Measurements from ENCODE around the gene COMT.

COMT gene

GRCh38 chr22:20011123-20011992 lies 69.8 kb downstream of the COMT start:
- no peak for DNase-seq (ENCODE audit: low read depth in 2 of 2)

DNA sequence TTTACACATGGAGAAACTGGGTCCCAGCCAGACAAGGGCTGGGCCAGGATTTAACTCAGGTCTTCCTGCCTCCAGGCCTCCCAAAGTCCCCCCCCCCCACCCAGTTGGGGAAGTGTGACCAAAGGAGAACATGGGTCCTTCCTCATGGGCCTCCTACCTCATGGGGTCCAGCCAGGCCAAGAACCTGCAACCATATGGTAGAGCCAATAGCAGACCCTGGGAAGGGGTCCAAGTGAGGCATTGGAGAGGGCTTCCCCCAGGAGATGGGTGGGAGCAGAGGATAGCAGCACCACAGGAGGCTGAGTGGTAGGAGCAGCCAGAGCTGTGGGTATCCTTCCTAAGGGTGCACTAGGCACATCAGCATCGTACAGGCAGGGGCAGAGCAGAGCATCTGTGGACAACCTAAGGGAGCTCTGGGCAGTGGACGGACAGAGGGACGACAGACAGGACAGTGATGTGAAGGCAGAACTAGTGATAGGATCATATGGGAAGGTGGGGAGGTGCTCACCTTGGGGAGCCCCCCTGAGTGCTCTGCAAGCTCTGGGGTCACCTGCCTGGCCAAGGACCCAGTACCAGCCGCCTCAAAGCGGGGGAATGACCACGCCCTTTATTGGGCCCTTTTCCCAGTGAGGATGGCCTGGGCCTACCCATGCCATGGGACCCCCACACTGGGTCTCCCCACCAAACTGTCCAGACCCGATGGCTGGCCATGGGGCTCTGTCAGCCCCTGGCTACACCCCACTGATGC lies 70.6 kb downstream of the COMT start:
- no peak for DNase-seq (ENCODE audit: low read depth in 2 of 2)

- no peak for DNase-seq (ENCODE audit: low read depth in 2 of 2)
These were observed 71.3 kb downstream of the COMT start for GRCh38 chr22:20012741-20013331.

GRCh38 chr22:20013382-20013871 lies 71.9 kb downstream of the COMT start:
- no peak for DNase-seq (ENCODE audit: low read depth in 2 of 2)

- no peak for DNase-seq (ENCODE audit: low read depth in 2 of 2)
These were observed 73.1 kb downstream of the COMT start for GRCh38 chr22:20014526-20015186.

GRCh38 chr22:20015187-20015625 lies 73.6 kb downstream of the COMT start:
- DNase-seq (ENCODE audit: low read depth in 2 of 2), result no peak

DNA sequence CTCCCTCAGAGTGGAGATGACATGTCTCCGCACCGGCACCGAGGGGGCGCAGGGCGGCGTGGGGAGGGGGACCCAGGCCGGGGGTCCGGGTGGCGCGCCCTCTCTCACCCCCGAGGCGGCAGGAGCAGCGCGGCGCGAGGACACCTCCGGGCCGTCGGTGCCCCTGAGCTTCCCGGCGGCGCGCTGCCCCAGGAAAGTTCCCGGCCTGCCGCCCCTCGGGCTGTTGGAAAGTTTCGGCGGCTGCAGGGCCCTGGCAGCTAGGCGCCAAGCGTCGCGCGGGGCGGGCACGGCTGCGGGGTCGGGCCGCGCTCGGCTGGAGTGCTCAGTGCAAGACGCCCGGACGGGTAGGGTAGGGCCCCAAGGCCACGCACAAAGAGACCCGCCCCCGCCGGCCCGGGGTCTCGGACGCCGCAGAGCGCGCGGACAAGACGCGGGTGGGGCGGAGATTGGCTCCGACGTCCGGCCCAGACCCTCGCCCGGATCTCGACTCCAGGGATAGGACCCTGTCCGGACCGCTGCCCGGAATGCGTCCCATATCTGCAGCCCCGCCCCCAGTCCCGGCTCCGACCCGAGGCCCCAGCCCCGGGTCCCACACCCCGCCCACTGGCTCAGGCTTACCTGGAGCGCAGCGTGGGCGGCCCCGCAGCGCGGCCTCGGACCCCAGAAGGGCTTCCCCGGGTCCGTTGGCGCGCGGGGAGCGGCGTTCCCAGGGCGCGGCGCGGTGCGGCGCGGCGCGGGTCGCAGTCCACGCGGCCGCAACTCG lies 74.6 kb downstream of the COMT start:
- peak in 1 of 2 donors; percentile 24 for DNase-seq (ENCODE audit: low read depth in 2 of 2)

- DNase-seq (ENCODE audit: low read depth in 2 of 2), result peak; percentile 89 to 91
These were observed 75.4 kb downstream of the COMT start, which contains the start of gene ARVCF for GRCh38 chr22:20016734-20017621. Gene ARVCF, minus strand, starts transcription at chr22:20016823. Its CDS starts 26,029 bp downstream, at chr22:19990794.

- DNase-seq (ENCODE audit: low read depth in 2 of 2), result no peak
These were observed 76.0 kb downstream of the COMT start for GRCh38 chr22:20017622-20017958.

DNA sequence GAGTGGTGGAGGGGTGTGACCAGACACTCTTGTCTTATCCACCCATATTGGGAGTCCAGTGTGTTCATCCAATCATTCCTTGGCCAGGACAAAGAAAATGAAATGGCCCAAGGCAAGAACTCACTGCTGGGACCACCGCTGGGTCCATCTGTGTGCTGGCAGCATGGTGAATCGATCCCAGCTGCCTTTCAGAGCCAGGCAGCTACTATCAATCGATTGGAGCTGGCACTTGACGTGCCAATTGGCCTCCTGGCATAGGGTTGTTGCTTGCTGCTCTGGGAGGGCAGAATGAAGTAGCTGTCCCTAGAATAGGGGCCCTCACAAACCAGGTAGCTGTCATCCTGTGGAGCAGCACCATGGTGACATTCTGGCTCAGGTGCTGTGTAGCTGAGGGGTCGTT lies 76.4 kb downstream of the COMT start:
- DNase-seq (ENCODE audit: low read depth in 2 of 2), result no peak
